ENCODE data around the gene EPG5.

The EPG5 gene

DNA sequence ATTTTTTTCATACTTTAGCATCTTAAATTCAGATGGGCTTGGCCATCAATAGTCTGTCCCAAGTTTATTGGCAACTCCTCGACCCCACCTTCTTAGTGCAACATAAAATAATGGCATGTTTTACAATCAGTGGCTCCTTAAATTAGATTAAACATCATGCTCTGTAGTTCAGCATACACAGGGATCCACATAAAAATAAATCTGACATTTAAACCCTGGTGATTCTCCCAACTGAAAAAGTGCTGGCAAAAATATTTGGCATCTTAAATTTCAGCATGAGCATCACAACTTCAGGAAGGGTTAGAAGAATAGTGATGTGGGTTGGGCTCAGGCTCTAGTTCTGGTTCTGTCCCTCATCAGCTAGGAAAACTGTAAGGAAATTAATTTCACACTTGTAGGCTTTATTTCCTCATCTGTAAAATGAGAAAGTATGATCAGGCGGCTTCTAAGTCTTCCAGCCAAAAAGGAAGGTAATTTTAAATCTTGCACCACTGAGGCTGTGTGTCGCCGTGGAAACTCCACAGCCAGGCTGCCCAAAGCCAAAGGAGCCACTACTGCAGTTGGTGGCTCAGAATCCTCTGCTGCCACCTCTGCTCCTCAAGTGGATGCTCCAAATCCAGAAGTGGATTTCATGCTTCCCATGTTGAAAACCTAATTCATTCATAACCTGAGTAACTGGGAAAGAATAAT, 17.6 kb upstream of the EPG5 start:
- TF ChIP-seq CEBPB (IDR thresholded peaks at IDR 0.05) (no peak), USF1 (IDR thresholded peaks at IDR 0.05) (no peak), YY1 (IDR thresholded peaks at IDR 0.05; ENCODE audit: low read depth) (no peak), RAD21 (IDR thresholded peaks at IDR 0.05; ENCODE audit: low read depth) (no peak), FOXM1 (IDR thresholded peaks at IDR 0.05; ENCODE audit: borderline replicate concordance, low read depth) (no peak), CREB1 (IDR thresholded peaks at IDR 0.05; ENCODE audit: low read depth) (no peak), TAF1 (IDR thresholded peaks at IDR 0.05; ENCODE audit: low read depth) (no peak), ZBTB7A (IDR thresholded peaks at IDR 0.05; ENCODE audit: low read depth) (no peak), NFIC (IDR thresholded peaks at IDR 0.05) (no peak), TEAD4 (IDR thresholded peaks at IDR 0.05) (no peak), EGR1 (IDR thresholded peaks at IDR 0.05) (no peak), EP300 (IDR thresholded peaks at IDR 0.05; ENCODE audit: borderline replicate concordance) (no peak)
- TF ChIP-seq, protein P1, sequence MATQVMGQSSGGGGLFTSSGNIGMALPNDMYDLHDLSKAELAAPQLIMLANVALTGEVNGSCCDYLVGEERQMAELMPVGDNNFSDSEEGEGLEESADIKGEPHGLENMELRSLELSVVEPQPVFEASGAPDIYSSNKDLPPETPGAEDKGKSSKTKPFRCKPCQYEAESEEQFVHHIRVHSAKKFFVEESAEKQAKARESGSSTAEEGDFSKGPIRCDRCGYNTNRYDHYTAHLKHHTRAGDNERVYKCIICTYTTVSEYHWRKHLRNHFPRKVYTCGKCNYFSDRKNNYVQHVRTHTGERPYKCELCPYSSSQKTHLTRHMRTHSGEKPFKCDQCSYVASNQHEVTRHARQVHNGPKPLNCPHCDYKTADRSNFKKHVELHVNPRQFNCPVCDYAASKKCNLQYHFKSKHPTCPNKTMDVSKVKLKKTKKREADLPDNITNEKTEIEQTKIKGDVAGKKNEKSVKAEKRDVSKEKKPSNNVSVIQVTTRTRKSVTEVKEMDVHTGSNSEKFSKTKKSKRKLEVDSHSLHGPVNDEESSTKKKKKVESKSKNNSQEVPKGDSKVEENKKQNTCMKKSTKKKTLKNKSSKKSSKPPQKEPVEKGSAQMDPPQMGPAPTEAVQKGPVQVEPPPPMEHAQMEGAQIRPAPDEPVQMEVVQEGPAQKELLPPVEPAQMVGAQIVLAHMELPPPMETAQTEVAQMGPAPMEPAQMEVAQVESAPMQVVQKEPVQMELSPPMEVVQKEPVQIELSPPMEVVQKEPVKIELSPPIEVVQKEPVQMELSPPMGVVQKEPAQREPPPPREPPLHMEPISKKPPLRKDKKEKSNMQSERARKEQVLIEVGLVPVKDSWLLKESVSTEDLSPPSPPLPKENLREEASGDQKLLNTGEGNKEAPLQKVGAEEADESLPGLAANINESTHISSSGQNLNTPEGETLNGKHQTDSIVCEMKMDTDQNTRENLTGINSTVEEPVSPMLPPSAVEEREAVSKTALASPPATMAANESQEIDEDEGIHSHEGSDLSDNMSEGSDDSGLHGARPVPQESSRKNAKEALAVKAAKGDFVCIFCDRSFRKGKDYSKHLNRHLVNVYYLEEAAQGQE (IDR thresholded peaks at IDR 0.05; ENCODE audit: low read depth): no peak
- TF ChIP-seq, protein P2, sequence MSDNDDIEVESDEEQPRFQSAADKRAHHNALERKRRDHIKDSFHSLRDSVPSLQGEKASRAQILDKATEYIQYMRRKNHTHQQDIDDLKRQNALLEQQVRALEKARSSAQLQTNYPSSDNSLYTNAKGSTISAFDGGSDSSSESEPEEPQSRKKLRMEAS (IDR thresholded peaks at IDR 0.05): no peak

- no peak for TF ChIP-seq NFIC (IDR thresholded peaks at IDR 0.05)
- TF ChIP-seq, protein P1 (IDR thresholded peaks at IDR 0.05; ENCODE audit: low read depth): no peak
- TF ChIP-seq CEBPB (IDR thresholded peaks at IDR 0.05): no peak
- TF ChIP-seq YY1 (IDR thresholded peaks at IDR 0.05; ENCODE audit: low read depth): no peak
- no peak for TF ChIP-seq USF1 (IDR thresholded peaks at IDR 0.05)
- TF ChIP-seq CREB1 (IDR thresholded peaks at IDR 0.05; ENCODE audit: low read depth): no peak
- no peak for TF ChIP-seq TAF1 (IDR thresholded peaks at IDR 0.05; ENCODE audit: low read depth)
- no peak for TF ChIP-seq TCF12 (IDR thresholded peaks at IDR 0.05; ENCODE audit: low read depth)
- no peak for TF ChIP-seq EP300 (IDR thresholded peaks at IDR 0.05; ENCODE audit: borderline replicate concordance)
- no peak for TF ChIP-seq EGR1 (IDR thresholded peaks at IDR 0.05)
- TF ChIP-seq, protein P2 (IDR thresholded peaks at IDR 0.05): no peak
- TF ChIP-seq TEAD4 (IDR thresholded peaks at IDR 0.05): no peak
- no peak for TF ChIP-seq FOXM1 (IDR thresholded peaks at IDR 0.05; ENCODE audit: borderline replicate concordance, low read depth)
- TF ChIP-seq ZBTB7A (IDR thresholded peaks at IDR 0.05; ENCODE audit: low read depth): no peak
These were observed 14.7 kb upstream of the EPG5 start for GRCh38 chr18:45981821-45982220.

DNA sequence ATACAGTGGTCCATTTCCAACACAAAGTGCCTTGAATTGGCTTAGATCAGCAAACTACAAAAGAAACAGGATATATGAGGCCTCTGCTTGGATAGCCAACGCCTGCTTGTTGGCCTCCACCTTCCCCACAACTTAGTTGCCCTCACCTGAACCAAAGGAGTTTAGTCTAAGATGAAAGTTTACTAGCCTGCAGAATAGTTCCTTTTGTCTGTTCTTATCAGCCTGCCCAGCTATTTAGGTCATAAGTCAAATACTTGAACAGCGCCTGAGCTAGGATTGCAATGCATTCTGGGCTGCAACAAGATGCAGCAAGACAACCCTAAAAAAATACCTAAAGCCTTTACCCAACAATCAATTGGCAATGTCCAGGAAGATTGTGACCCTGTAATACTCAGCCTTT, 13.1 kb upstream of the EPG5 start:
- TF ChIP-seq CEBPB (IDR thresholded peaks at IDR 0.05) (no peak), YY1 (IDR thresholded peaks at IDR 0.05; ENCODE audit: low read depth) (no peak), CREB1 (IDR thresholded peaks at IDR 0.05; ENCODE audit: low read depth) (no peak), EGR1 (IDR thresholded peaks at IDR 0.05) (no peak), NFIC (IDR thresholded peaks at IDR 0.05) (no peak)

DNA sequence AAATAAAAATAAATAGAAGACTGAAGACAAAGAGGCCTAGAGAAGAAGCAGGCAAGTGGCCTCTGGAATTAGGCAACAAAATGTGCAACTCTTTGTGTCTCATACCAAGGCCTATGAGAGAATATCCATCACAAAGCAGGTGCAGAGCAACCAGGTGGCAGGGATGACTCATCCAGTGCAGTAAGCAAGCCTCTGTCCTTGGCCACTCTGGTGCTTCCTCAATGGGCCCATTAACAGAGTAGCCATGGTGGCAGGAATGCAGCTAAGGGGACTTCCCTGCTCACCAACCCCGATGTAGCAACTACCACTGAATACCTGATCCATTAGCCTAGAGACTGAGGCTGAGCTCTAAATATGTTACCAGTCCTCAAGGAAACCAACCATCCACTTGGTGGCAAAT, 11.0 kb upstream of the EPG5 start:
- no peak for TF ChIP-seq ZBTB7A (IDR thresholded peaks at IDR 0.05; ENCODE audit: low read depth)
- TF ChIP-seq TCF12 (IDR thresholded peaks at IDR 0.05; ENCODE audit: low read depth): no peak
- TF ChIP-seq TAF1 (IDR thresholded peaks at IDR 0.05; ENCODE audit: low read depth): no peak
- no peak for TF ChIP-seq YY1 (IDR thresholded peaks at IDR 0.05; ENCODE audit: low read depth)
- no peak for TF ChIP-seq RAD21 (IDR thresholded peaks at IDR 0.05; ENCODE audit: low read depth)
- no peak for TF ChIP-seq FOXM1 (IDR thresholded peaks at IDR 0.05; ENCODE audit: borderline replicate concordance, low read depth)
- TF ChIP-seq EP300 (IDR thresholded peaks at IDR 0.05; ENCODE audit: borderline replicate concordance): no peak
- TF ChIP-seq, protein P1 (IDR thresholded peaks at IDR 0.05; ENCODE audit: low read depth): no peak
